Thyroid gland (tissue), 4 donors: ENCODE results near the gene PCDH15.

ENCODE experiments used
- POLR2A ChIP-seq, 2 donors: fragments of 450-650 bp; IDR thresholded peaks; one replicate each; pipeline ENCODE4 v1.6.1; 2017; ENCODE audit warnings: antibody characterized with exemption in 2 of 2, mild to moderate bottlenecking in 2 of 2, moderate library complexity in 1 of 2
- TF ChIP-seq, protein P1 (sequence below), 6 experiments: fragments of 200-600 bp in 3 of 6; fragments of 450-650 bp in 3 of 6; sonication (generic) in 3 of 6; IDR thresholded peaks; one replicate each; pipeline ENCODE4 v1.5.1; 2016 to 2019; ENCODE audit warnings: antibody characterized with exemption in 6 of 6, mild to moderate bottlenecking in 2 of 6, inconsistent platforms in 1 of 6, moderate library complexity in 1 of 6

DNA sequence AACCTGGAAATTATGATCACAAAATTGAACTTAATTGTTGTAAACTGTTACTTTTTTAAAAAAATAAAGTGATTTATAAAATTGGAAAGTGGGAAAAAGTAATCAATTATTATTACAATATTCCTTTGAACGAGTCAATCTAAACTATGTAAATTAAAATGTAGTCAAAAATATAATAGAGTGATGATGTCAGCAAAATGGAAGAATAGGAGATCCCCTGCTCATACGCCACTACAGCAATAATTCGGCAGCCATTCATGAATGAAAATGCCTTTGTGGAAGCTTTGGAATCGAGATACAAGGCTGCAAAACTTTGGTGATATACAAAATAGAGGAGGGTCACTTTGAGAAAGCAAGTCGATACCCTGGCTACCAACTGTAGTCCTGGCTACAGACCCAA lies 36.4 kb upstream of the PCDH15 start:
- TF ChIP-seq, protein P1, sequence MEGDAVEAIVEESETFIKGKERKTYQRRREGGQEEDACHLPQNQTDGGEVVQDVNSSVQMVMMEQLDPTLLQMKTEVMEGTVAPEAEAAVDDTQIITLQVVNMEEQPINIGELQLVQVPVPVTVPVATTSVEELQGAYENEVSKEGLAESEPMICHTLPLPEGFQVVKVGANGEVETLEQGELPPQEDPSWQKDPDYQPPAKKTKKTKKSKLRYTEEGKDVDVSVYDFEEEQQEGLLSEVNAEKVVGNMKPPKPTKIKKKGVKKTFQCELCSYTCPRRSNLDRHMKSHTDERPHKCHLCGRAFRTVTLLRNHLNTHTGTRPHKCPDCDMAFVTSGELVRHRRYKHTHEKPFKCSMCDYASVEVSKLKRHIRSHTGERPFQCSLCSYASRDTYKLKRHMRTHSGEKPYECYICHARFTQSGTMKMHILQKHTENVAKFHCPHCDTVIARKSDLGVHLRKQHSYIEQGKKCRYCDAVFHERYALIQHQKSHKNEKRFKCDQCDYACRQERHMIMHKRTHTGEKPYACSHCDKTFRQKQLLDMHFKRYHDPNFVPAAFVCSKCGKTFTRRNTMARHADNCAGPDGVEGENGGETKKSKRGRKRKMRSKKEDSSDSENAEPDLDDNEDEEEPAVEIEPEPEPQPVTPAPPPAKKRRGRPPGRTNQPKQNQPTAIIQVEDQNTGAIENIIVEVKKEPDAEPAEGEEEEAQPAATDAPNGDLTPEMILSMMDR (IDR thresholded peaks at IDR 0.05), result no peak
- no peak for TF ChIP-seq POLR2A (IDR thresholded peaks at IDR 0.05)
